ENCODE measurements around the gene PYDC1.

- TF ChIP-seq CTCF (IDR thresholded peaks at IDR 0.05) (peak in 1 of 4 donors; percentile 8), POLR2A (IDR thresholded peaks at IDR 0.05) (no peak)
Observed at GRCh38 chr16:31200821-31201568, 15.9 kb downstream of the PYDC1 start.
